T follicular helper cell (primary cell): Measurements from ENCODE around the gene NPHP1.
"Not testable (repeated sequence)": the region's sequence is repeated elsewhere in the genome, so short reads cannot be mapped to it uniquely, and the experiment has no call there.

Source experiments
- DNase-seq: peaks from one replicate; pipeline ENCODE4 v3.0.0-alpha.2; 2020; ENCODE audit warnings: low read depth

NPHP1 gene

DNA sequence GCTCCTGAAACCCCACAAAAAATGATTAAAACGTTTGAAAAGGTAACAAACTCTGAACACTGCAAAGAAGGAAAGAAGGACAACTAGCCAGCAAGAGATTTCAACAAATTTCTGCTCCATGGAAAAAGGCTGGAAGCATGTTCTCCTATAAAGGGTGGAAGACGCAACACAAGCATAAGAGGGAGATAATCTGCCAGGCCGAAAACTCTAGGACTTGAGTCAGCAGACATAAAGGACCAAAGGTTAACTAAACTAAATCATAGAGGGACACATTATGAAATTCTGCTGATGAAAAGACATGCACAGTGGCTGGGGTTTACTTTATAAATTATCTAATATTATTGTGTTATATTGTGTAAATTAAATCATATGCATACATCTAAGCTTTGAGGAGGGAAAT, 6.8 kb downstream of the NPHP1 start:
- DNase-seq, result no peak

DNA sequence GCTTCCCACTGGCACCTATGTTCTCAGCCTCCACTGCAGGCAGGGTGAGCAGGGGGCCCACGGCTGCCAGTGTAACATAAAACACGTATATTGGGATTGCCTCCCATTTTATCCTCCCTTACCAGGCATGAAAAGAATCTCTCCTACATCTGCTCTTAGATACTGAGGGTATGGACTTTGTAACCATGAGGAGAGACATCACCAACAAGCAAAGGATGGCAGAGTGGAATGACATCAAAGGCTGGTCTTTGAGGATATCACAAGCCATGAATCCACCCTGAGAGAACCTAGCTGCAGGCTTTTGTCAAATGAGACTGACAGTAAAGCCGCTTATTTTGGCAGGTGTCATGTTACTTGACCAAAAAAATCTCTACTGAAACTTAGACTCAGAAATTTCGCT, 7.4 kb downstream of the NPHP1 start:
- DNase-seq, result no peak

DNA sequence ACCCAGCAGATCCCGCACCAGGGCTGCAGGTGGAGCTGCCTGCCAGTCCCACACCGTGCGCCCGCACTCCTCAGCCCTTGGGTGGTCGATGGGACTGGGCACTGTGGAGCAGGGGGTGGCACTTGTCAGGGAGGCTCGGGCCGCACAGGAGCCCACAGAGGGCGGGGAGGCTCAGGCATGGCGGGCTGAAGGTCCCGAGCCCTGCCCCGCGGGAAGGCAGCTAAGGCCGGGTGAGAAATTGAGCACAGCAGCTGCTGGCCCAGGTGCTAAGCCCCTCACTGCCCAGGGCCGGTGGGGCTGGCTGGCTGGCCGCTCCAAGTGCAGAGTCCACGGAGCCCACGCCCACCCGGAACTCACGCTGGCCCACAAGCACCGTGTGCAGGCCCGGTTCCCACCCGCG, 14.6 kb downstream of the NPHP1 start:
- not testable (repeated sequence) for DNase-seq

DNA sequence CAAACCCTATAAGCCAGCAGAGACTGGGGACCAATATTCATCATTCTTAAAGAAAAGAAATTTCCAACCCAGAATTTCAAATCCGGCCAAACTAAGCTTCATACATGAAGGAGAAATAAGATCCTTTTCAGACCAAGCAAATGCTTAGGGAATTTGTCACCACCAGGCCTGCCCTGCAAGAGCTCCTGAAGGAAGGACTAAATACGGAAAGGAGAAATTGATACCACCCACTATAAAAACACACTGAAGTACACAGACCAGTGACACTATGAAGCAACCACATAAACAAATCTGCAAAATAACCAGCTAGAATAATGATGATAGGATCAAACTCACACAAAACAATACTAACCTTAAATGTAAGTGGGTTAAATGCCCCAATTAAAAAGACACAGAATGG, 22.4 kb downstream of the NPHP1 start:
- DNase-seq, result no peak

DNA sequence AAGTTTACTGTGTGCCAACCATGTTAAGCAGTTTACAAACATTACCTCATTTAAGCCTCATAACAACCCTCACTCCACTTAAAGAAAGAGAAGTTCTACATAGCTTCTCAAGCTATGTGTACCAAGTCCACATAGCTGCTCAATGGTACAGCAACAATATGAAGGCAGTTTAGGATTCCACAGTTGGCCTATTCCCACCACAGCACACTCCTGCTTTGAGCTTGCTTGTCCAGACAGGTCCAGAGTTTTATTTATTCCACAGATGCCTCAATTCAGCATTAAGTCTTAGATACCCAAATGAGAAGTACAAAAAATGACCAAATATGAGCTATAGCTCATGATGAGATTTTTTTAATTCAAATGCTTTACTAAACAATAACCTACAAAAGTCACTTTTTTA, 24.8 kb downstream of the NPHP1 start:
- DNase-seq, result no peak

DNA sequence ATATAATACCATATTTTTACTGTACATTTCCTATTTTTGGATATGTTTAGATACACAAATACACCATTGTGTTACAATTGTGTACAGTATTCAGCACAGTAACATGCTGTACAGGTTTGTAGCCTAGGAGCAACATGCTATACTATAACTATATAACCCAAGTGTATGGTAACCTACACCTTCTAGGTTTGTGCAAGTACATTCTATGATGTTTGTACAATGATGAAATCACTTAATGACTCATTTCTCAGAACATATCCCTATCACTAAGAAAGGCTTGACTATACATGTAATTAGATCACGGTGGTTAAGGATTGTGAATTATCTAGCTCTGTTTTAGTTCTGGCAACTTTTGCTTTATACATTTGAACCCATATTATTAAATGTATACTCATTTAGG, 31.3 kb downstream of the NPHP1 start:
- DNase-seq, result no peak

DNA sequence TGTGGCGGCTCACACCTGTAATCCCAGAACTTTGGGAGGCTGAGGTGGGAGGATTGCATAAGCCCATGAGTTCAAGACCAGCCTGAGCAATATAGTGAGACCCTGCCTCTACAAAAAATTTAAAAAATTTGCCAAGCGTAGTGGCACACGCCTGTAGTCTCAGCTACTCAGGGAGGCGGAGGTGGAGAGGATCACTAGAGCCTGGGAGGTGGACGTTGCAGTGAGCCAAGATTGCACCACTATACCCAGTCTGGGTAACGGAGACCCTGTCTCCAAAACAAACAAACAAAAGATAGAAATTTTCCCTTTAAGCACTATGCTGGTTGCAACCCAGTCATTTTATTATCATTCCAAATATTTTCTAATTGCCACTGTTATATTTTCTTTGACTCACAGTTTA, 32.3 kb downstream of the NPHP1 start:
- no peak for DNase-seq

DNA sequence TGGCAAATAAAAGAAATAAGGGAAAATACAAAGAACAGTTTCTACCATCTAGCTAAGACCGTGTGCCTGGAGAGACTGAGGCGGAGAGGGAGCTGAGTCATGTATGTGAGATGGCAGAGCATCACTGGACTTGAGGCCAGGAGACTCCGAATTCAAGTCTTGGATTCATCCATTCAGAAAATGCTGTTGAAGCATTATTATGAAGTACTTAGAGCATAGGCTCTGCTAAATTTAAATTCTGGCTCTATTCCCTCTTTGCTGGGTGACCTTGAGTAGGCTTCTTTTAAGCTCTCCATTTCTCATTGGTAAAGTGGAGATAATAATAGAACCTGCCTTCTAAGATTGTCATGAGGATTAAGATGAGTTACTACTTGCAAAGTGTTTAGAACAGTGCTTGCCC, 34.7 kb downstream of the NPHP1 start:
- no peak for DNase-seq

DNA sequence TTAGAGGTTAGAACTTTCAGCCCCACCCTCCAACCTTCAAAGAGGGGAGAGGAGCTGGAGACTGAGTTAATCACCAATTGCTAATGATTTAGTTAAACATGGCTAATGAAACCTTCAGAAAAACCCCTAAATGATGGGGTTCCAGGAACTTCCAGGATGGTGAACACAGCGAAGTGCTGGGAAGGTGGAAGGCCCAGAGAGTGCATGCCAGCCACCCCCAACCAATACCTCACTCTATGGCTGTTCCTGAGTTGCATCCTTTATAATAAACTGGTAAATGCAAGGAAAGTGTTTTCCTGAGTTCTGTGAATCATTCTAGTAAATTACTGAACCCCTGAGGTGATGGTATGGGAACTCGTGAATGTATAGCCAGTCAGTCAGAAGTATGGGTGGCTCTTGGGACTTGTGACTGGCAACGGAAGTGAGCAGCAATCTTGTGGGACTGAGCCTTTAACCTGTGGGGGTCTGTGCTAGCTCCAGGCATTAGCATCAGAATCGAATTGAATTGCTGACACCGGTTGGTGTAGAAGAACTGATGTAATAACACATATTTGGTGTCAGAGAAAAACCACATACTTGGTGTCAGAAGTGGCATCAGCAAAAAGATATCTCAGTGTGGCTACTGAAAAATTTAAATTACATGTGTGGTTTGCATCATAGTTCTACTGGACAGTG, 37.4 kb downstream of the NPHP1 start:
- no peak for DNase-seq

DNA sequence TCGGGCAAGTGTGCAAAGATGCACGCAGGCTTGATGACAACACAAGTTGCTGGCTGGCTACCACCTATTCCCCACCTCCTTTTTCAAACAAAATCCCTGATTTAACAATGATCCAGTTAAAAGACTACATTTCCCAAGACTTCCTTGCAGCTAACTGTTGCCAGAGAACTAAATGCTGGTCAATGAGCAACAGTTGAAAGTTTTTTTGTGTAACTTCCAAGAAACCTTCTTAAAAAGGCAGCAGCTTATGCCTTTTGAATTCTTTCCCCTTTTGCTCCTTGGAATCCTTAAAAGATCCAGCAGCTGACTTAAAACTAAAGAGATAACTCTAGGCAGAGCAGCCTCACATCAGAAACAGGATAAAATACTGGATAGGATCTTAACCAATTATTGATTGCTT, 38.5 kb downstream of the NPHP1 start:
- no peak for DNase-seq

DNA sequence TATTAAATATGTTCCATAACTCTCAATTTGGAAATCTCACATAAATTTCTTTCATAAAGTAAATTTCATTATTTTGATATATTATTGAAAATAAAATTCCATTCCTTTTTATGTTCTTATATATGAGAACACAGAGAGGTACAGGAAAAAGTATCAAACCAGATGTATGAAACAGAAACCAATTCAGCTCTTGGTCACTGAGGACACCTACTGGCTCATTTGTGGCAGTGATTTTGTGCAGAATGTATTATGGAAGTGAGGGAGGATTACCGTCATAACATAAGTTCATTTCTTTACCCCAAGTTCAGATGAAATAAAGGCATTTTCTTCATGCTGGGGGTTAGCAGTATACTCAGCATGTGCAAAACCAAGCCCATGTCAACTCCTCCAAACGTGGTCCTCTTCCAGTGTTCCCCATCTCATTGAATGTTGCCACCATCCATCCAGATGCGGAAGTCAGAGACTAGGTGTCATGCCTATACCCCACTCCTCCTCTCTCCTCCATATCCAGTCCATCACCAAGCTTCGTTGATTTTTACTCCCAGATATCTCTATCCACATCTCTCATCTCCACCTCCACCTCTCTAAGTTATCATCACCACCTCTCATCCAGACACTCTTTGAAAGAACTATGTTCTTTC, 47.5 kb downstream of the NPHP1 start:
- no peak for DNase-seq

DNA sequence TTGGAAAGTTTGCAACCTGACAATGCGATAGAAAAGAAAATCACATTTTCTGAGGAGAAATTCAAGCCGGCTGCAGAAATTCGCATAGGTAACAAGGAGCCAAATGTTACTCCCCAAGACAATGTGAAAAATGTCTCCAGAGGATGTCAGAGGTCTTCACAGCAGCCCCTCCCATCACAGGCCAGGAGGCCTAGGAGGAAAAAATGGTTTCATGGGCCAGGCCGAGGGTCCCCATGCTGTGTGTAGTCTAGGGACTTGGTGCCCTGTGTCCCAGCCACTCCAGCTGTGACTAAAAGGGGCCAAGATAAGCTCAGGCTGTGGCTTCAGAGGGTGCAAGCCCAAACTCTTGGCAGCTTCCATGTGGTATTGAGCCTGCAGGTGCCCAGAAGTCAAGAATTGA, 50.0 kb downstream of the NPHP1 start:
- not testable (repeated sequence) for DNase-seq

DNA sequence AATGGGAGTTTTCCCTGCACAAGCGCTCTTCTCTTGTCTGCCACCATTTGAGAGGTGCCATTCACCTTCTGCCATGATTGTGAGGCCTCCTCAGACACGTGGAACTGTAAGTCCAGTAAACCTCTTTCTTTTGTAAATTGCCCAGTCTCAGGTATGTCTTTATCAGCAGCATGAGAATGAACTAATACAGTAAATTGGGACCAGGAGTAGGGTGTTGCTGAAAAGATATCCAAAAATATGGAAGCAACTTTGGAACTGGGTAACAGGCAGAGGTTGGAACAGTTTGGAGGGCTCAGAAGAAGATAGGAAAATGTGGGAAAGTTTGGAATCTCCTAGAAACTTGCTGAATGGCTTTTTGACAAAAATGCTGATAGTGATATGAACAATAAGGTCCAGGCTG, 50.6 kb downstream of the NPHP1 start:
- not testable (repeated sequence) for DNase-seq

DNA sequence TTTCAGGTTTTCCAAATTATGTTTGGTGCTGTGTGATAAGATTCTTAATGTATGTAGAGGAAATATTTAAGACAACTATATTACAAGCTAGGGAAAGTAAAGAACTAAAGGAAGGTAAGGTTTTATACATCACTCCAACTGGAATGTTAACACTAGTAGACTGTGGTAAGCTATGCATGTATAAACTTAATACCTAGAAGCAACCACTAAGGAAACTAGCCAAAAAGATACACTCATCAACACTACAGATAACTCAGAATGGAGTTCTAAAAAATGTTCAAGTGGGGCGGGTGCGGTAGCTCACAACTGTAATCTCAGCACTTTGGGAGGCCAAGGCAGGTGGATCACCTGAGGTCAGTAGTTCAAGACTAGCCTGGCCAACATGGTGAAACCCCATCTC, 51.4 kb downstream of the NPHP1 start:
- DNase-seq, result no peak

DNA sequence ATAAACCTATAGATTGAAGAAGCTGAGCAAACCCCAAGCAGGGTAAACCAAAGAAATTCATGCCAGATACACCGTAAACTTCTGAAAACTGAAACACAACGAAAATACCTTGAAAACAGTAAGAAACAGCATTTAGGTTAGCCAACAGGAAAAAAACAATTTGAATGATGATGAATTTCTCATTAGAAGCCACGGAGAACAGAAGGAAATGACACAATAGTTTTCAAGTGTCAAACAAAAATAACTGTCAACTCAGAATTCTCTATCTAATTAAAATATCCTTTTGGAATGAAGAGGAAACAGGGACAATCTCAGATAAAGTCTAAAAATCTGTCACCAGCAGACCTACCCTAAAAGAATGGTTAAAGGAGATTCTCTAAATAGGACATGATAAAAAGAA, 51.9 kb downstream of the NPHP1 start:
- DNase-seq, result no peak

DNA sequence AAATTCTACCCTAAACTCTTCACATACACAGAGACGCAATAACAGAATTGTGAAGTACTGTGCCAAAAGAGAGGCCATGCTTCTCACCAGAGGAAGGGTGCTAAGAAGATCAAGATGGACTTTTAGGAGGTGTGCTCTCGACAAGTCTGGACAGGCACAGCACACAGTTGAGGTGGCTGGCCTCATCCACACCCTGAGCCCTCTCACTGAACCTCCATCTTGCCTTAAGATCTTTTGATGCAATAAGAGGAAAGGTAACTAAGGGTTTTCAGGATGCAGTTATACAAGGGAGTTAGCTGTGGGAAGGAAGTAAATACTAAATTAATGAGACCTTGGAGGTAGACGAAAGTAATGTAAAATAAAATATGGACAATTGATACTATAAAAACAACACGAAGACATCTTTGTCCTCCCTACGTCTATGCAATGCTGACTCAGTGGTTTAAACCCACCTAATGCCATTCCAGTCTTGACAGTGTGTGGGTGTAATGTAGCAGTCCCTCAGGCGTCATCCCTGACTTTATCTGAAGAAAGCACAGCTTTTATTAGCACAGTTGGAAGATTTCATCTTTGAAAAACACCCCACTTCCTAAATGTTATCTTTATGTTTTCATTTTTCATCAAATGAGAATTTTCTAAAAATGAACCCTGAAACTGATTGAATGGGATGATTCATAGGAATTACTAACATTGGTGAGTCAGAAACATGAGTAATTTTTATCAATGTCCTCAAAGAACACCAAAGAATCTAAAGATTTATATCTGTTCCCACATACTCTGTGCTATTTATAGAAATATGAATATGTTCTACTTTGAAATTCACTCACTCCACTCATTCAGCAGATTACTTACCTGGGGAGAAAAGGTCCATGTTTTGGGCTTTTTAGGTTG, 55.2 kb downstream of the NPHP1 start:
- no peak for DNase-seq

DNA sequence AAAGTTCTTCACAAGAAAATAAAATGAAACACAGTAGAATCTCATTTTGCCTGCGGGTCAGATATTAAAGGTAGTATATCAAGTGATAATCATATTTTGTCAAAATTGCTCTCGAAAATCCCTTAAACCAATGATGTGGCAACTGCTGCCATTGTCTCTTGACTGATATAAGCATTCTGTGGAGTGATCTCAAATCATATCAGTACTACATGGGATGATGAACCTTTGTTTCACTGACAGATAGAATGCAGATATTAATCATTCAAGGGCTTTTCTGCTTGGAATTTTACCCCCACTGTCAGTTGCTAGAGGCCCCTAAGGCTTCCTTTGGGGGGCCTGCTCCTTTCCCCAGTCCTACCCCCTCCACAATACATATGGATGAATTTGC, 57.9 kb downstream of the NPHP1 start:
- DNase-seq, result no peak

DNA sequence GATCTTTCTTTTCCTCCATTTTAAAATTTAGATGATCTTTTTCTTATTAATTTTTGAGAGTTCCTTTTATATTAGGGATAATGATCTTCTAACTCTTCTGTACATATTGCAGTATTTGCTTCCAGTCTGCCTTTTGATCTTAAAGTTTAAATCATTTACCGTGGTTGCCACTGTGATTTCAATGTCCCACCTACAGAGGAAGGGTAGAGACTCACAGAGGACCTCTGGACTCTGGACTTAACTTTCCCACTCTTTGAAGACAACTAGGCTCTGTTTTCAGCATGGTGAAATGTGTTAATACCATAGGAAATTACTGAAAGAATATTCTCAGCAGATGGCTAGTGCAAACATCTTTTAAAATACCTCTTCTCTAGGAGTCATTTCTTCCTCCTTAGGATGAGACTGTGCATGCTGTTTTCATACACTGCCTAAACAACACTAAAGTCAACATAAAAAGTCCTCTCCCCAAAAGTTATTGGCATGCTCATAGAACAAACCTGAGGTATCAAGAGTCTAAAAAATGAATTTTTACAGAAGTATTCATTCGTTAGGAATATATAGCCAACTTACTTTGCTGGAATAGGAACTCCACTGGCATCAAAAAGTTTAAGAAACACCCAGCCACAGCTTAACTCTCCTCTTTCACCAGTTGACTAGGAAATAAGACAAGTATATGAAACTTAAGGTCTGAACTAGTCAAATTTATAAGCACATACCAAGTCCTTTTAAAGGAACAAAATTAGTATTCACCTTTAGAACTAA, 58.4 kb downstream of the NPHP1 start:
- DNase-seq, result no peak

DNA sequence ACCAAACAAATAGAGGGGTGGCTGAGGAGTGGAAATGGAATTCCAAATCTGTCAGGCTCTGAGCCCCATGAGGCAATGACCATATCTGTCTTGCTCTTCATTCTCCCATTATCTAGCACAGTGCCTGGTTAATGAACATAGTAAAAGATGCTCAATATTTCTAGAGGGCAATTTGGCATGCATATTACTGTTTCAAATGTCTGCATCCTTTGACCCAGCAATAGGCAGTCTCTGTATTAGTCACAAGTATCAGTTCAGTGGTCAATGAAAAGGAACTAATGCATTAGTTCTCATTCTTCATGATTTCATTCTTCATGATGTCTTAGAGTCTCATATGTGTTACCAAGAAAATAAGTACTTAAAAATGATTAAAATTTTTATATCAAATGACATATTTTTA, 60.8 kb downstream of the NPHP1 start:
- no peak for DNase-seq

DNA sequence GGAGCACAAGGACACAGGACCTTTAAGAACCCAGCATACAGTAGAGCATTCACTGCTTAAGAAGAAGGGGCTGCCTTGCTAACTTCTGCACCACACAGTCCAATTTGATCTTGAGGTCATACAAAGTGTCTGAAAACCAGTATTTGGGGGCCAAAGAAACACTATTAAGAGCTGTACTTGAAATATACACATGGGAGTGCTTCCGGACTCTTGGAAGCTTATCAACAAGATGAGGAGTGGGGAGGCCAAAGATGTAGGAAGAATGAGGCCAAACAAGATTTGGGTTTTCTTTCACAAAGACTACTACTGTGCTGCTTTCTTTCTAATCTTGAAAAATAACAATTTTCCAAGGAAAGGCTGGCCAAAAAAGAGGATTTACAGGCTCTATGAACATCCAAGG, 64.4 kb downstream of the NPHP1 start:
- DNase-seq, result no peak

DNA sequence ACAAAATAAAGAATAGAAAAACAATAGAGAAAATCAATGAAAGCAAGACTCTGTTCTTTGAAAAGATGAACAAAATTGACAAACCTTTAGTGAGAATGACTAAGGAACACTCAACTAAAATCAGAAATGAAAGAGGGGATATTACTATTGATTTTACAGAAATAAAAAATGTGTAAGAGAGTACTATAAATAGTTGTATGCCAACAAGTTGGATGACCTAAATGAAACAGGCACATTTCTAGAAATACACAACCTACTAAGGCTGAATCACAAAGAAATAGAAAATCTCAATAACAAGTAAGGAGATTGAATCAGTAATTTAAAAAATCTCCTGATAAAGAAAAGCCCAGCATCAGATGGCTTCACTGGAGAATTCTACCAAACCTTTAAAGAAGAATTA, 70.8 kb downstream of the NPHP1 start:
- no peak for DNase-seq

DNA sequence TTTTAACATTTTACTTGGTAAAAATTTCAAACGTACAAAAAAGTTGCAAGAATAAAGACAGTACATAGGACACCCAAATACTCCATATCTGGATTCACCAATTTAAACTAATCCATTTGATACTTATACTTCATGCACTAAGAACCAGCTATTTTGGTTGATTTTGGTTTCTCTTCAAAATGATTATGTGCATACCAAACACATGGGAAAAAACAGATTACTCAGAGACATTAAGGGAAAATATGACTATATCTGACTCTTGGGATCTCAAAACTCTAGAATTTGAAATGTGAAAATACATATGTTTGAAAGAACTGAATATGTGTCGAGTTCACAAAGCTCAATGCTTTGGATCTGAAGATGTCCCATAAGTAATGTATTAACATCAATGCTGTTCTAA, 73.6 kb downstream of the NPHP1 start:
- DNase-seq, result no peak
